ENCODE results near the gene RB1.

RB1 gene

DNA sequence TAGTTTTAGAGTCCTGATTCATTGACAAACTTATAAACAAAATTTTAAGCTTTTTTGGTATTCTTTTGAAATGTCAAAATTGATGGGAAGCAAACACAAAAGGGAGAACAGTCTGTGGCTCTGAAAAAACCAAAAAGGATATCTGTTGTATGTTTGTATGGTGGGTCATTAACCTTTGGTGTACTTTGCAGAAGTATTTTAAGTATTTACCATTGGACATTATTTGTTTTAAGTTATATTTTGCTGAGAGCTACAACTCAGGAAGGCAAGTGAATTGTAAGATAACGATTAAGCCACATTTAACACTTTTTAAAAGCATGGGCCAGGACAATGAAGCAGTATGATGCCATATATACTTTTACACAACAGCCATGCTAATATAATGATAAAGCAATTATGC, 94.2 kb downstream of the RB1 start:
- Histone ChIP-seq H3K9me2 (ENCODE audit: low read depth, low read length) (no peaks in the 10 kb centered on the region), H3K36me3 (ENCODE audit: insufficient read depth, low read length) (peaks cover 23% of the 10 kb centered on the region), H3K9ac (ENCODE audit: low read length) (no peak overlapping the region), H3K27me3 (ENCODE audit: insufficient read depth, low read length) (no peaks in the 10 kb centered on the region), H3K4me2 (ENCODE audit: low read length) (no peak overlapping the region), H3F3A (ENCODE audit: insufficient read depth, low read length) (no peaks in the 10 kb centered on the region), H3K27ac (ENCODE audit: low read depth, low read length, poor library complexity, severe bottlenecking) (no peak overlapping the region), H3K9me3 (ENCODE audit: low read length) (peaks cover 5% of the 10 kb centered on the region; the same call in 1 of the 2 replicates), H3K79me2 (ENCODE audit: insufficient read depth, low read length) (no peaks in the 10 kb centered on the region), H4K20me1 (ENCODE audit: insufficient read depth, low read length) (no peaks in the 10 kb centered on the region), H3K4me1 (ENCODE audit: insufficient read depth, low read length, severe bottlenecking) (peaks cover 13% of the 10 kb centered on the region), H3K4me3 (ENCODE audit: low read depth, low read length, poor library complexity, severe bottlenecking) (no peak overlapping the region), H2AFZ (ENCODE audit: low read length) (no peak overlapping the region)
- TF ChIP-seq, protein P1, sequence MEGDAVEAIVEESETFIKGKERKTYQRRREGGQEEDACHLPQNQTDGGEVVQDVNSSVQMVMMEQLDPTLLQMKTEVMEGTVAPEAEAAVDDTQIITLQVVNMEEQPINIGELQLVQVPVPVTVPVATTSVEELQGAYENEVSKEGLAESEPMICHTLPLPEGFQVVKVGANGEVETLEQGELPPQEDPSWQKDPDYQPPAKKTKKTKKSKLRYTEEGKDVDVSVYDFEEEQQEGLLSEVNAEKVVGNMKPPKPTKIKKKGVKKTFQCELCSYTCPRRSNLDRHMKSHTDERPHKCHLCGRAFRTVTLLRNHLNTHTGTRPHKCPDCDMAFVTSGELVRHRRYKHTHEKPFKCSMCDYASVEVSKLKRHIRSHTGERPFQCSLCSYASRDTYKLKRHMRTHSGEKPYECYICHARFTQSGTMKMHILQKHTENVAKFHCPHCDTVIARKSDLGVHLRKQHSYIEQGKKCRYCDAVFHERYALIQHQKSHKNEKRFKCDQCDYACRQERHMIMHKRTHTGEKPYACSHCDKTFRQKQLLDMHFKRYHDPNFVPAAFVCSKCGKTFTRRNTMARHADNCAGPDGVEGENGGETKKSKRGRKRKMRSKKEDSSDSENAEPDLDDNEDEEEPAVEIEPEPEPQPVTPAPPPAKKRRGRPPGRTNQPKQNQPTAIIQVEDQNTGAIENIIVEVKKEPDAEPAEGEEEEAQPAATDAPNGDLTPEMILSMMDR (IDR thresholded peaks at IDR 0.05; ENCODE audit: low read length) = no peak
- no peak for TF ChIP-seq EZH2 (IDR thresholded peaks at IDR 0.05; ENCODE audit: borderline replicate concordance, low read length)

DNA sequence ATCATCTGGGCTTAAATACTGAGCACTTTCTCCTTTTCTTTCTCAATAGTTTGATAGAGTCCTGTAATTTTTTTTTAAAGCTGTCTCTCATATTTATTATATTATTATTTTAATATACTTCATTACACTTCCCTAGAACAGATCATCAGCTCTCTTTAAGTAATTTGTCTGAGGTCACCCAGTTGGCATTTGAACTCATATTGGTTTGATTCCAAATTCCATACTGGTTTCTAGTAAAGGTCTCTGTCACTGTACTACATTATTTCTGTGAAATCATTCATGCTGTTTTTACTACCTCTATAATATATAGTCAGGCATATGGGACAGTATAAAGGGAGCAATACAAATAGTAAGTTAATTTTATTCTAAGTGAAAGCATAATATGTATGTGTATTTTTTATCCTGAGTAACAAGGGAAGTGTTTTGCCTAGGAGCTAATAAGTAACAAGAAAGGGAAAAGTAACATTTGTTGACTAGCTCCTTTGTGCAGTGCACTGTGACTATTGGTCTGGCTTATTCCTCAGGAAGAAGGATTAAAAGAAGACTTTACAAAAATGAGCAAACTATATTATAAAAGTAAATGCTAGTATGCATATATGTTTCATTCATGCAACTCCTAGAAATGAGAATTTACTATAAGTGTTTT, 95.0 kb downstream of the RB1 start:
- no peak for TF ChIP-seq EZH2 (IDR thresholded peaks at IDR 0.05; ENCODE audit: borderline replicate concordance, low read length)
- TF ChIP-seq, protein P1 (IDR thresholded peaks at IDR 0.05; ENCODE audit: low read length) = no peak
- no peak overlapping the region for H2AFZ ChIP-seq (ENCODE audit: low read length)
- no peaks in the 10 kb centered on the region for H3K9me2 ChIP-seq (ENCODE audit: low read depth, low read length)
- no peaks in the 10 kb centered on the region for H3K27me3 ChIP-seq (ENCODE audit: insufficient read depth, low read length)
- H3K4me1 ChIP-seq (ENCODE audit: insufficient read depth, low read length, severe bottlenecking) = peaks cover 13% of the 10 kb centered on the region
- no peaks in the 10 kb centered on the region for H4K20me1 ChIP-seq (ENCODE audit: insufficient read depth, low read length)
- H3K27ac ChIP-seq (ENCODE audit: low read depth, low read length, poor library complexity, severe bottlenecking) = no peak overlapping the region
- no peak overlapping the region for H3K4me3 ChIP-seq (ENCODE audit: low read depth, low read length, poor library complexity, severe bottlenecking)
- H3K36me3 ChIP-seq (ENCODE audit: insufficient read depth, low read length) = peaks cover 15% of the 10 kb centered on the region
- no peak overlapping the region for H3K9ac ChIP-seq (ENCODE audit: low read length)
- H3K4me2 ChIP-seq (ENCODE audit: low read length) = no peak overlapping the region
- H3F3A ChIP-seq (ENCODE audit: insufficient read depth, low read length) = no peaks in the 10 kb centered on the region; the same call in 1 of the 2 replicates
- no peaks in the 10 kb centered on the region for H3K79me2 ChIP-seq (ENCODE audit: insufficient read depth, low read length)
- H3K9me3 ChIP-seq (ENCODE audit: low read length) = no peaks in the 10 kb centered on the region

DNA sequence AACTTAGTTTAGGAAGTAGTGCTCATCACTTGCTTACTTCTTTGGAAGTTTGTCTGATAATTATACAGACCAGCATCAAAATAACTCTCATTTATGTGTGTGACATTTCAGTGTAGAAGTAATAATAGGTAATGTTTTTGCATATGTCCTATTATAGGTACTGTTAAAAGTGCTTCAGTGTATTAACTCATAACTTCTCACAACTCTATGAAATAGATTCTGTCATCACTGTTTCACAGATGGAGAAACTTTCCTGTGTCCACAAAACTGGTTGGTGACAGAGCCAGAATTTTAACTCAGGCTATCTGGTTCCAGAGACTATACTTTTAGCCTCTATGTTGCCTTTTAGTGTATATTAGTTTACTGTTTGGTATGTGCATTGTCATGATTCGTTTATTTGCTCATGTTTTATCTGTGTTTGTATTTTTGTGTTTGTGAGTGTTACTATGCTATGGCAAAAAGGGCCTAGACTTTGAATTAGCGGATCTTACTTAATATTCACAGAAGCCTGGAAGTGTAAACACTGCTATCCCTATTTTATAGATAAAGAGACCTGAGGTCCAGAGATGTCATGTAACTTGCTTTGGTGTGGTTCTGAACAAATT, 96.6 kb downstream of the RB1 start:
- no peak overlapping the region for H3K4me3 ChIP-seq (ENCODE audit: low read depth, low read length, poor library complexity, severe bottlenecking)
- H2AFZ ChIP-seq (ENCODE audit: low read length) = no peak overlapping the region
- H3K4me2 ChIP-seq (ENCODE audit: low read length) = no peak overlapping the region
- no peaks in the 10 kb centered on the region for H3K27me3 ChIP-seq (ENCODE audit: insufficient read depth, low read length)
- H3K4me1 ChIP-seq (ENCODE audit: insufficient read depth, low read length, severe bottlenecking) = peaks cover 13% of the 10 kb centered on the region
- H3K27ac ChIP-seq (ENCODE audit: low read depth, low read length, poor library complexity, severe bottlenecking) = no peak overlapping the region
- H3K36me3 ChIP-seq (ENCODE audit: insufficient read depth, low read length) = peaks cover 3% of the 10 kb centered on the region; the same call in 1 of the 2 replicates
- no peaks in the 10 kb centered on the region; the same call in 1 of the 2 replicates for H3F3A ChIP-seq (ENCODE audit: insufficient read depth, low read length)
- no peaks in the 10 kb centered on the region for H3K79me2 ChIP-seq (ENCODE audit: insufficient read depth, low read length)
- no peak overlapping the region for H3K9ac ChIP-seq (ENCODE audit: low read length)
- TF ChIP-seq, protein P1 (IDR thresholded peaks at IDR 0.05; ENCODE audit: low read length) = no peak
- TF ChIP-seq EZH2 (IDR thresholded peaks at IDR 0.05; ENCODE audit: borderline replicate concordance, low read length) = no peak
- no peaks in the 10 kb centered on the region for H3K9me3 ChIP-seq (ENCODE audit: low read length)
- H3K9me2 ChIP-seq (ENCODE audit: low read depth, low read length) = no peaks in the 10 kb centered on the region
- no peaks in the 10 kb centered on the region for H4K20me1 ChIP-seq (ENCODE audit: insufficient read depth, low read length)
